Smooth muscle cell (in vitro differentiated cells): Measurements from ENCODE around the gene ATRX. TPM values are rescaled to one million over a fixed set of nuclear protein-coding genes. Genes with fewer than 3 reads are reported as not detected.
"Not testable (repeated sequence)": the region's sequence is repeated elsewhere in the genome, so short reads cannot be mapped to it uniquely, and the experiment has no call there.

Experiments
- DNase-seq: peaks from one replicate; lab custom pipeline; 2025; ENCODE audit not compliant: unreplicated experiment; lab: John Stamatoyannopoulos, UW
- H2AFZ ChIP-seq: fragments of 200-600 bp; sonication (generic); 2 replicates; pipeline ENCODE4 v1.6.0; 2016; ENCODE audit warnings: antibody characterized with exemption, low read depth, mild to moderate bottlenecking
- H3F3A ChIP-seq: fragments of 200-600 bp; sonication (generic); 2 replicates; pipeline ENCODE4 v1.6.0; 2017; ENCODE audit warnings: antibody characterized with exemption, low read depth
- H3K27ac ChIP-seq: fragments of 200-600 bp; sonication (generic); 2 replicates; pipeline ENCODE4 v1.5.1; 2016; ENCODE audit warnings: low read depth, mild to moderate bottlenecking
- H3K27me3 ChIP-seq: fragments of 200-600 bp; sonication (generic); 2 replicates; pipeline ENCODE4 v1.6.1; 2016; ENCODE audit warnings: low read depth, mild to moderate bottlenecking
- H3K36me3 ChIP-seq: fragments of 200-600 bp; sonication (generic); 2 replicates; pipeline ENCODE4 v1.5.1; 2016; ENCODE audit warnings: low read depth
- H3K4me1 ChIP-seq: fragments of 200-600 bp; sonication (generic); 2 replicates; pipeline ENCODE4 v1.5.1; 2016; ENCODE audit warnings: low read depth
- H3K4me2 ChIP-seq: fragments of 200-600 bp; sonication (generic); 2 replicates; pipeline ENCODE4 v1.6.0; 2016; ENCODE audit warnings: mild to moderate bottlenecking
- H3K4me3 ChIP-seq: fragments of 200-600 bp; sonication (generic); 2 replicates; pipeline ENCODE4 v1.5.1; 2016; ENCODE audit warnings: mild to moderate bottlenecking
- H3K79me2 ChIP-seq: fragments of 200-600 bp; sonication (generic); 2 replicates; pipeline ENCODE4 v1.6.0; 2016; ENCODE audit warnings: low read depth, mild to moderate bottlenecking
- H3K9ac ChIP-seq: fragments of 200-600 bp; sonication (generic); 2 replicates; pipeline ENCODE4 v1.6.0; 2016; ENCODE audit warnings: low read depth
- H3K9me3 ChIP-seq: fragments of 200-600 bp; sonication (generic); replicated peaks from 2 replicates; pipeline ENCODE4 v1.5.1; 2016; ENCODE audit warnings: low read depth
- H4K20me1 ChIP-seq: fragments of 200-600 bp; sonication (generic); 2 replicates; pipeline ENCODE4 v1.6.0; 2016; ENCODE audit warnings: low read depth
- CTCF ChIP-seq: fragments of 200-600 bp; sonication (generic); IDR thresholded peaks from 2 replicates; pipeline ENCODE4 v1.5.1; 2017; ENCODE audit warnings: borderline replicate concordance, mild to moderate bottlenecking, antibody characterized with exemption; ENCODE audit not compliant: insufficient read depth, poor library complexity, severe bottlenecking
- WGBS: methylation state at CpG from one replicate; pipeline ENCODE4 v1.1.7; 2016; ENCODE audit warnings: low lambda C conversion rate; 5-methylcytosine and 5-hydroxymethylcytosine counted together
- polyA plus RNA-seq: library from polyadenylated mRNA; unstranded; fragments of >200 nt; fragmentation: Nextera tagmentation; extraction: Ambion mirVana; gene quantifications from 2 replicates; pipeline ENCODE4 v1.2.1, GENCODE V29; 2016
- total RNA-seq: library from RNA; depleted of rRNA; stranded (reverse); fragments of >200 nt; gene quantifications from 2 replicates; pipeline ENCODE4 v1.2.3, GENCODE V29; 2014

Gene ATRX
- total and polyA plus RNA-seq, 2 experiments from 2014 or later = 38.0 to 79.2 TPM

- no peaks in the 10 kb centered on the region for H3K27me3 ChIP-seq
- H3K9me3 ChIP-seq = no peaks in the 10 kb centered on the region
- no peak overlapping the region for H2AFZ ChIP-seq
- H3K36me3 ChIP-seq = no peaks in the 10 kb centered on the region
- H3K79me2 ChIP-seq = peaks cover 96% of the 10 kb centered on the region
- TF ChIP-seq CTCF = no peak
- peaks cover 89% of the 10 kb centered on the region for H4K20me1 ChIP-seq
- H3K9ac ChIP-seq = no peak overlapping the region
- no peak overlapping the region for H3K4me3 ChIP-seq
- no peaks in the 10 kb centered on the region for H3K4me1 ChIP-seq
- 89% methylated on average over 3 of the region's 3 CpGs for WGBS
- H3K27ac ChIP-seq = no peak overlapping the region
- no peak overlapping the region for H3K4me2 ChIP-seq
- no peaks in the 10 kb centered on the region for H3F3A ChIP-seq
- no peak for DNase-seq
These were observed 52.7 kb downstream of the ATRX start for GRCh38 chrX:77733342-77733741.

- peaks cover 97% of the 10 kb centered on the region for H3K79me2 ChIP-seq
- H4K20me1 ChIP-seq = peaks cover 95% of the 10 kb centered on the region
- no peak overlapping the region for H2AFZ ChIP-seq
- TF ChIP-seq CTCF = no peak
- H3K4me2 ChIP-seq = no peak overlapping the region
- H3F3A ChIP-seq = no peaks in the 10 kb centered on the region
- no peaks in the 10 kb centered on the region for H3K36me3 ChIP-seq
- no peaks in the 10 kb centered on the region for H3K4me1 ChIP-seq
- no peak overlapping the region for H3K9ac ChIP-seq
- DNase-seq = no peak
- H3K27me3 ChIP-seq = no peaks in the 10 kb centered on the region
- no peaks in the 10 kb centered on the region for H3K9me3 ChIP-seq
- no peak overlapping the region for H3K27ac ChIP-seq
- no peak overlapping the region for H3K4me3 ChIP-seq
- WGBS = 80% methylated on average over 7 of the region's 7 CpGs
These were observed 54.1 kb downstream of the ATRX start for GRCh38 chrX:77731821-77732419.

- not testable (repeated sequence) for H3F3A ChIP-seq, DNase-seq, H3K4me3 ChIP-seq, H3K27me3 ChIP-seq, H3K9me3 ChIP-seq, H3K36me3 ChIP-seq, H2AFZ ChIP-seq, H3K4me1 ChIP-seq, H3K4me2 ChIP-seq, H3K27ac ChIP-seq, H3K9ac ChIP-seq
- H4K20me1 ChIP-seq = peaks cover 72% of the 10 kb centered on the region
- 100% methylated on average over 3 of the region's 3 CpGs for WGBS
- H3K79me2 ChIP-seq = peaks cover 90% of the 10 kb centered on the region
These were observed 59.9 kb downstream of the ATRX start for GRCh38 chrX:77726095-77726494.

GRCh38 chrX:77723681-77724080, 62.3 kb downstream of the ATRX start:
- WGBS = 88% methylated on average over 4 of the region's 4 CpGs
- Histone ChIP-seq H3K27ac (no peak overlapping the region), H3K9me3 (no peaks in the 10 kb centered on the region), H2AFZ (no peak overlapping the region), H3K4me2 (no peak overlapping the region), H4K20me1 (peaks cover 69% of the 10 kb centered on the region), H3K36me3 (no peaks in the 10 kb centered on the region), H3K79me2 (peaks cover 90% of the 10 kb centered on the region), H3K4me3 (no peak overlapping the region), H3F3A (no peaks in the 10 kb centered on the region), H3K9ac (no peak overlapping the region), H3K4me1 (no peaks in the 10 kb centered on the region), H3K27me3 (no peaks in the 10 kb centered on the region)
- no peak for DNase-seq
- TF ChIP-seq CTCF = no peak
